Endothelial cell of umbilical vein (primary cell): ENCODE data around the gene MIB1. TPM values are rescaled to one million over a fixed set of nuclear protein-coding genes. Genes with fewer than 3 reads are reported as not detected.

Experiments used
- BruUV-seq: library from RNA; stranded (reverse); fragments of 400-500 nt; replicated peaks from 2 replicates; lab custom pipeline; 2021; lab: Mats Ljungman, UMichigan
- CTCF ChIA-PET: fragments of 300-600, 350-600 bp; sonication (Branson Sonifier 250); formaldehyde crosslinking; loops from one replicate; lab custom pipeline; 2021; ENCODE audit warnings: antibody characterized with exemption, inconsistent platforms; lab: Charles Lee
- POLR2A ChIA-PET: fragments of 300-600, 350-600 bp; sonication (Branson Sonifier 250); formaldehyde crosslinking; loops from one replicate; lab custom pipeline; 2021; ENCODE audit warnings: antibody characterized with exemption, inconsistent platforms; lab: Charles Lee
- DNase-seq: peaks from one replicate; pipeline ENCODE4 v3.0.0-alpha.2; 2011; ENCODE audit warnings: low read depth, low spot score
- FAIRE-seq: peaks from 2 replicates; lab custom pipeline; 2011; peaks lifted over from hg19 to GRCh38; lab: Jason Lieb, UNC
- H2AFZ ChIP-seq: 2 replicates; pipeline ENCODE4 v1.6.0; 2012; ENCODE audit warnings: low read depth, low read length, control low read depth, inconsistent platforms
- H3K27ac ChIP-seq: 2 replicates; pipeline ENCODE4 v1.5.1; 2011; ENCODE audit warnings: low read depth, mild to moderate bottlenecking, control low read depth, low read length, moderate library complexity; ENCODE audit not compliant: insufficient read depth
- H3K27me3 ChIP-seq, 2 experiments: 2 replicates each; pipeline versions ENCODE4 v1.6.0 to v1.6.1; 2011; ENCODE audit warnings: low read length in 2 of 2, mixed read lengths in 1 of 2; ENCODE audit not compliant: control insufficient read depth in 2 of 2, insufficient read depth in 2 of 2
- H3K36me3 ChIP-seq, 2 experiments: 2 replicates in 1 of 2; 3 replicates in 1 of 2; pipeline ENCODE4 v1.5.1; 2011; ENCODE audit warnings: low read length in 2 of 2, mild to moderate bottlenecking in 1 of 2, moderate library complexity in 1 of 2; ENCODE audit not compliant: control insufficient read depth in 2 of 2, insufficient read depth in 2 of 2; ENCODE audit errors: extremely low read depth in 1 of 2
- H3K4me1 ChIP-seq: 3 replicates; pipeline ENCODE4 v1.5.1; 2011; ENCODE audit warnings: mild to moderate bottlenecking, low read length; ENCODE audit not compliant: control insufficient read depth, insufficient read depth; ENCODE audit errors: extremely low read depth
- H3K4me2 ChIP-seq: 2 replicates; pipeline ENCODE4 v1.6.1; 2011; ENCODE audit warnings: low read length, control low read depth, mixed read lengths; ENCODE audit not compliant: insufficient read depth
- H3K4me3 ChIP-seq, 3 experiments: fragments of 200-600 bp in 1 of 3; sonication (generic), shearing (Covaris generic) in 1 of 3; replicated peaks in 1 of 3; 2 replicates each; pipeline ENCODE4 v1.5.1; 2011 to 2016; ENCODE audit warnings: control low read depth in 3 of 3, low read length in 3 of 3, mild to moderate bottlenecking in 2 of 3, inconsistent platforms in 1 of 3, low read depth in 1 of 3, moderate library complexity in 1 of 3; ENCODE audit not compliant: insufficient read depth in 1 of 3
- H3K79me2 ChIP-seq: 2 replicates; pipeline ENCODE4 v1.6.0; 2012; ENCODE audit warnings: low read length, inconsistent platforms; ENCODE audit not compliant: control insufficient read depth, insufficient read depth
- H3K9ac ChIP-seq: replicated peaks from 2 replicates; pipeline ENCODE3; 2011; ENCODE audit warnings: low read length, control low read depth; ENCODE audit not compliant: insufficient read depth; ENCODE audit errors: extremely low read depth
- H3K9me1 ChIP-seq: replicated peaks from 3 replicates; pipeline ENCODE4 v1.6.0; 2011; ENCODE audit warnings: mild to moderate bottlenecking, low read length; ENCODE audit not compliant: control insufficient read depth, insufficient read depth; ENCODE audit errors: extremely low read depth
- H3K9me3 ChIP-seq: replicated peaks from 2 replicates; pipeline ENCODE4 v1.5.1; 2012; ENCODE audit warnings: low read length, inconsistent platforms; ENCODE audit not compliant: control insufficient read depth, insufficient read depth
- H4K20me1 ChIP-seq: replicated peaks from 2 replicates; pipeline ENCODE3; 2011; ENCODE audit warnings: mild to moderate bottlenecking, low read length; ENCODE audit not compliant: control insufficient read depth, insufficient read depth; ENCODE audit errors: extremely low read depth
- FOS ChIP-seq: IDR thresholded peaks from 2 replicates; pipeline ENCODE4 v1.6.1; 2011; ENCODE audit warnings: mild to moderate bottlenecking, low read length, moderate library complexity, borderline replicate concordance; ENCODE audit not compliant: insufficient read depth
- GATA2 ChIP-seq: IDR thresholded peaks from 2 replicates; pipeline ENCODE4 v1.7.0; 2011; ENCODE audit warnings: low read depth, mild to moderate bottlenecking, moderate library complexity, mixed read lengths, low read length; ENCODE audit not compliant: insufficient read length, insufficient read depth
- JUN ChIP-seq: IDR thresholded peaks from 2 replicates; pipeline ENCODE4 v1.6.1; 2011; ENCODE audit warnings: borderline replicate concordance, low read depth; ENCODE audit not compliant: insufficient read length, insufficient read depth
- MYC ChIP-seq: IDR thresholded peaks from one replicate; pipeline ENCODE4 v1.6.1; 2011; ENCODE audit warnings: mild to moderate bottlenecking, low read depth, low read length
- dilution Hi-C: fragments of 300-500 bp; cut with MboI; formaldehyde crosslinking; loops from one replicate; pipeline ENCODE4 v1.15.0; 2019; ENCODE audit warnings: low sequenced_read_pairs; ENCODE audit not compliant: extremely low pct_ligation_motif_present
- intact Hi-C: fragments of 100-400 bp; cut with micrococcal nuclease; formaldehyde crosslinking; loops from one replicate; pipeline ENCODE4 v1.10.0; 2022
- polyA plus RNA-seq, 4 experiments: library from polyadenylated mRNA; depleted of rRNA in 3 of 4; stranded (reverse) in 3 of 4; unstranded in 1 of 4; fragments of >200 nt; gene quantifications; 2 replicates each; pipeline versions ENCODE4 v1.2.1 to v1.2.3, GENCODE V29; 2011 to 2012; ENCODE audit warnings: missing spikeins in 1 of 4
- total RNA-seq: library from RNA; stranded (reverse); gene quantifications from 2 replicates; pipeline ENCODE4 v1.2.3, GENCODE V29; 2021

MIB1 gene
- total and polyA plus RNA-seq, 2 donors (not counting 3 experiments of a cell fraction or from before 2014, with no cell fraction given) = 6.3 to 37.5 TPM

DNA sequence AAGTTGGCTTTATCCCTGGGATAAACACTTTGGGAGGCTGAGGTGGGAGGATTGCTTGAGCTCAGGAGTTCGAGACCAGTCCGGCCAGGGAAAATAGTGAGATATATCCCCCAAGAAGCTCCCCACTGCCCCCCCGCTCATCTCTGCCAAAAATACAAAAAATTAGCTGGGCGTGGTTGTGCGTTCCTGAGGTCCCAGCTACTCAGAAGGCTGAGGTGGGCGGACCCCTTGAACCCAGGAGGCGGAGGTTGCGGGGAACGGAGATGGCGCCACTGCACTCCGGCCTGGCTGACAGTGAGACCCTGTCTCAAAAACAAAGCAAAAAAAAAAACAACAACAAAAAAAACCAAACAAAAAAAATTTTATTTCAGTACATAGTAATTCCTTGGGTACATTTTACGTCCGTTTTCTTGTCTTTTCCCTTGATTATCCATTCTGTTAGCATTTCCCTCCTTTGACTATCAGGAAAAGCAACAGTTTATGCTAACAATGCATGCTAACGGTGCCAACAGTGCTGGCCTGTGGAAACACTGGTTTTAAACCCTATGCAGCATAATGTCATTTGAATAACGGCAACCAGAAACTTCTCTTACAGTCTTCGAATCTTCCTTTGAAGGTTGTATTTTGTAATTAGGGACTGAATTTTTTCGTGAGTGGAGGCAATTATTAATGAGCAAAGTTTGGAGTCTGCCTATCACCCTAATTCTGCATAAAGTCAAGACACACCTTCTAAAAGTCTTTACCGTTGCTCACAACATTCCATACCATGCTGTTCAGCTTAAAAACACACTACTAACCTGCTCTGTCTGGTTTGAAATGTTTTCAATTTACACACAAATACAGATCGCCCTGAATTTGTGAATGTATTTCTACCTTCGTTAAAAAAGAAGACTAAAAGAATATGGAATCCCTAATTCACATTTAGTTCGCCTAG is 721 bp upstream of the MIB1 start:
- Histone ChIP-seq H3K4me1 (peaks cover 27% of the 10 kb centered on the region), H3K9me3 (no peaks in the 10 kb centered on the region), H4K20me1 (peaks cover 2% of the 10 kb centered on the region), H3K79me2 (peaks cover 27% of the 10 kb centered on the region), H3K36me3 (no peaks in the 10 kb centered on the region), H3K27me3 (no peaks in the 10 kb centered on the region), H3K4me3 (peak overlapping the region in 1 of 3 experiments; percentile 59), H2AFZ (peak overlapping the region; percentile 82), H3K9me1 (no peaks in the 10 kb centered on the region), H3K27ac (peak overlapping the region; percentile 44), H3K9ac (peak overlapping the region; percentile 33), H3K4me2 (peak overlapping the region; percentile 91)
- FAIRE-seq (peak; percentile 42), DNase-seq (peak; percentile 76)
- dilution Hi-C loops (no loop called here), intact Hi-C loops (loop anchor here (1.0 to 5.0 kb wide), 4 partner anchors 36 to 140 kb away; partner anchors contain the start of genes ABHD3, ESCO1 and SNRPD1)
- TF ChIP-seq FOS (no peak), GATA2 (no peak)
- CTCF ChIA-PET = interaction anchor here (0.7 to 3.0 kb wide), 8 partner anchors 8 to 139 kb away, joined by 3 to 12 read pairs (median 4); partner anchors contain the start of genes ABHD3 and ESCO1
- TSS peak; percentile 18 for BruUV-seq
- POLR2A ChIA-PET = interaction anchor here (0.5 to 2.4 kb wide), 7 partner anchors 9 to 139 kb away, joined by 3 to 11 read pairs (median 5); partner anchors contain the start of genes ABHD3, ESCO1 and SNRPD1

DNA sequence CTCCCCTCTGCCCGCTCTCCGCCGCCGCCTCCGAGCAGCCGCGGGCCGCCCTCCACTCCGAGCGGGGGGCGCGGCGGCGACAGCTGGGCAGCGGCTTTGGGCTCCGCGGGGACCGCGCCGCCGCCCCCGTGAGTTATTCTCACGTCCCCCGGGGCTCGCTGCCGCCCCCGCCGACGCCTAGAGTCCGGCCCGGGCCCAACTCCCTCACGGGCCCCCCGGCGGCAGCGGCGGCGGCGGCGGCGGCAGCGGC is 645 bp downstream of the MIB1 start:
- FAIRE-seq (no peak), DNase-seq (no peak)
- H2AFZ ChIP-seq = peak overlapping the region; percentile 91
- H3K9me1 ChIP-seq = no peaks in the 10 kb centered on the region
- peaks cover 23% of the 10 kb centered on the region for H3K4me1 ChIP-seq
- H3K4me2 ChIP-seq = no peak overlapping the region
- peak overlapping the region; percentile 78 to 99 (median 79) for H3K4me3 ChIP-seq
- no peaks in the 10 kb centered on the region for H3K27me3 ChIP-seq
- H3K79me2 ChIP-seq = peaks cover 38% of the 10 kb centered on the region
- H3K36me3 ChIP-seq = no peaks in the 10 kb centered on the region
- dilution Hi-C loops = no loop called here
- peak overlapping the region; percentile 91 for H3K27ac ChIP-seq
- peak overlapping the region; percentile 95 for H3K9ac ChIP-seq
- no peak for TF ChIP-seq MYC
- TF ChIP-seq JUN = no peak
- BruUV-seq = no TSS peak
- H3K9me3 ChIP-seq = no peaks in the 10 kb centered on the region
- intact Hi-C loops = loop anchor here (1.0 to 5.0 kb wide), 3 partner anchors 71 to 252 kb away; partner anchors contain the start of gene SNRPD1
- CTCF ChIA-PET = interaction anchor here (1.9 to 3.0 kb wide), 4 partner anchors 10 to 140 kb away, joined by 4 to 12 read pairs (median 10); partner anchors contain the start of genes ABHD3 and ESCO1
- POLR2A ChIA-PET = interaction anchor here (1.3 to 2.4 kb wide), 3 partner anchors 11 to 129 kb away, joined by 3 to 11 read pairs (median 5); partner anchors contain the start of genes ABHD3 and SNRPD1
- H4K20me1 ChIP-seq = peaks cover 2% of the 10 kb centered on the region
